VCaP (cell line): ENCODE data around the gene TXNDC12.
"Not testable (repeated sequence)": the region's sequence is repeated elsewhere in the genome, so short reads cannot be mapped to it uniquely, and the experiment has no call there.

Source experiments
- H3K27ac ChIP-seq: fragments of 450-650 bp; 2 replicates; pipeline ENCODE4 v1.5.1; 2017
- TF ChIP-seq, protein P1 (sequence below): fragments of 450-650 bp; conservative IDR thresholded peaks from 2 replicates; pipeline ENCODE4 v1.5.1; 2017; ENCODE audit warnings: mild to moderate bottlenecking, moderate library complexity

Gene TXNDC12

DNA sequence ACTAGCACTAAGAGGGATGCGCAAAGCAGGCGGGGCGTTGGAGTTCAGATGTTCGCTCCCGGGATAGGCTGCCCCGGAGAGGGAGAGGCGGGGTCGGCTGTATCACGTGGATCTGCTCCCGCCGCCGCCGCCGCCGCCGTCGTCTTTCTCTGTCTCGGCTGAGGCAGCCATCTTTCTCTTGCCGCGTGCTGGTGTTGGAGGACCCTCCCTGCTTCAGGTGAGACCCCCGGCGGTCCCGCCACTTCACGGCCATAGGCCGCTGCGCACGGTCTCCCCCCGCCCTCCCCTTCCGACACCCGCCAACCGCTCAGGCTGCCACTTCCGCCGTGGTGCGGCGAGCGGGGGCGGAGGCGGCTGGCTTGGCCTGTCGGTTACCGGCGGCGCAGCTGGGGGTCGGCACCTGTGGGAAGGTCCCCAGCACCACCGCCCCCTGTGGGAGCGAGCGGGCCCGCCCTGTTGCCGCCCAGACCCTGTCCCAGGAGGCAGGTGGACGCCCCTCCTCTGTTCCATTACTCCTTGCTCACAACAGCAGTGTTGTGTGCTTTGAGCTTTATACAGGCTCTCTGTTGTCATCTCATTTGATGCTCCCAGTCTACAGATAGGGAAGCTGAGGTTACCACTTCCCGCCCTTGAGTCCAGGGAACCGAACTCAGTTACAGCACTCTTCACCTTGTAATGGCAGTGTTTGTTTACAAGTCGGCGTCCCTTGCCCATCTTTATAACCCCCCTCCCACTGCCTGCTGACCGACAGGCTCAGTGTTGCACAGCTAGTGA is 1.4 kb upstream of the TXNDC12 start, which contains the start of gene BTF3L4:
Gene BTF3L4 (plus strand): TSS at position 133 of the 774 bp plus-strand sequence. CDS start 3,553 bp downstream, outside the sequence.
- H3K27ac ChIP-seq: peak within 1 kb of the TSS; percentile 99
- TF ChIP-seq, protein P1, sequence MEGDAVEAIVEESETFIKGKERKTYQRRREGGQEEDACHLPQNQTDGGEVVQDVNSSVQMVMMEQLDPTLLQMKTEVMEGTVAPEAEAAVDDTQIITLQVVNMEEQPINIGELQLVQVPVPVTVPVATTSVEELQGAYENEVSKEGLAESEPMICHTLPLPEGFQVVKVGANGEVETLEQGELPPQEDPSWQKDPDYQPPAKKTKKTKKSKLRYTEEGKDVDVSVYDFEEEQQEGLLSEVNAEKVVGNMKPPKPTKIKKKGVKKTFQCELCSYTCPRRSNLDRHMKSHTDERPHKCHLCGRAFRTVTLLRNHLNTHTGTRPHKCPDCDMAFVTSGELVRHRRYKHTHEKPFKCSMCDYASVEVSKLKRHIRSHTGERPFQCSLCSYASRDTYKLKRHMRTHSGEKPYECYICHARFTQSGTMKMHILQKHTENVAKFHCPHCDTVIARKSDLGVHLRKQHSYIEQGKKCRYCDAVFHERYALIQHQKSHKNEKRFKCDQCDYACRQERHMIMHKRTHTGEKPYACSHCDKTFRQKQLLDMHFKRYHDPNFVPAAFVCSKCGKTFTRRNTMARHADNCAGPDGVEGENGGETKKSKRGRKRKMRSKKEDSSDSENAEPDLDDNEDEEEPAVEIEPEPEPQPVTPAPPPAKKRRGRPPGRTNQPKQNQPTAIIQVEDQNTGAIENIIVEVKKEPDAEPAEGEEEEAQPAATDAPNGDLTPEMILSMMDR: no peak

DNA sequence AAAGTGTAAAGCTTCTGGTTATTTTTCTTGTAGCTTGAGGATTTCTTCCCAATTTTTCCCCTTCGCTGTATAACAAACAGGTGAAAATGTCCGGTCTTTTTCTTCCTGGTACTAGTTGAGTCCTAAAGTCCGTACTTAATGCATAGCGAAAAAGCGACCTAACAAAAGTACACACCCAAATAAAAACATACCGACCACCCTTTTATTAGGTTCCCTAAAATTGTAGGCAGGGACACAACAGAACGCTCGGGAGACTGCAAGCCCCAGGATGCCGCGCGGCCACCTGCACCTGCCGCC is 823 bp upstream of the TXNDC12 start:
- TF ChIP-seq, protein P1: no peak
- peak overlapping the region; percentile 99 for H3K27ac ChIP-seq

DNA sequence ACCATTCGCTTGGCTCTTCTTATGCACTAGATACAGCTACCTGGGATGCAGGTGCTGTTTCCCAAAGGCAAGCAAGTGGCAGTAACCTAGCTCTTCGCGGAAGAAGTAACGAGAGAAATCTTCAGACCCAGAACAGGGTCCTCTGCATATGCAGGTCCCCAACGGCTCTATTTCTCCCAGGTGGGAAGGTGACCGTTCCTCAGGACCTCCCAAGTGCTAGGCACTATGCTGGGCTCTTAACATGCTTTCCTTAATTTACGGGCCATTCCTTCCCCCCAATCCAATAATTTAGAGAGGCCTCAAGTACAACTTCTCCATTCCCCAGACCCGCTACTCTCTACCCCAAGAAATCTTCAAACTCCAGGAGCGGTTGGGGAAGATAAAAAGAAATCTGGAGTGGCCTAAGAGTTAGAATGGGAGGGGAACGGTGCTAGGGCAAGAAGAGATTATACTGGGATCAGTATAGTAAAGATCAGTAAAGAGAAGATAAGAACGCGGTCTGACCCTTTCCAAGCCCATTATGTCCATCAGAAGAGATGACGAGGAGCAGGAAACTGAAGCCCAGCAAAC is 410 bp downstream of the TXNDC12 start:
- TF ChIP-seq, protein P1: no peak
- peak overlapping the region; percentile 99 for H3K27ac ChIP-seq

DNA sequence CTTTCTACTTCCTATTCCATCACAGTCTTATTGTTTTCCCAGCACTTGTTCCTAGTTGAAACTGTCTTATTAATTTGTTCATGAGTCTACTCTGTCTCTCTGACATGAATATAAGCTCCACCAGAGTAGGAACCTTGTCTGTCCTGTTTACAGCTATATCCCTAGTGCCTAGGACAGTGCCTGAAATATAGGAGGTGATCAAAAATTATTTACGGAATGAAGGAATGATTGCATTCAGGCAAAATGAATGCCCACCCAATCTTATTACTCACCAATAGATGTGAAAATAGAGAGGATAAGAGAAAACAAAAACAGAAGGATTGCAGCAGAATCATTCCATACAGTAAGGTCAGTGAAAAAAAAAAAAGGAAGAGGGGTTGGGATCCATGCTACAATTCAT is 1.1 kb downstream of the TXNDC12 start:
- TF ChIP-seq, protein P1: no peak
- H3K27ac ChIP-seq: peak overlapping the region; percentile 99; the same call in 1 of the 2 replicates

DNA sequence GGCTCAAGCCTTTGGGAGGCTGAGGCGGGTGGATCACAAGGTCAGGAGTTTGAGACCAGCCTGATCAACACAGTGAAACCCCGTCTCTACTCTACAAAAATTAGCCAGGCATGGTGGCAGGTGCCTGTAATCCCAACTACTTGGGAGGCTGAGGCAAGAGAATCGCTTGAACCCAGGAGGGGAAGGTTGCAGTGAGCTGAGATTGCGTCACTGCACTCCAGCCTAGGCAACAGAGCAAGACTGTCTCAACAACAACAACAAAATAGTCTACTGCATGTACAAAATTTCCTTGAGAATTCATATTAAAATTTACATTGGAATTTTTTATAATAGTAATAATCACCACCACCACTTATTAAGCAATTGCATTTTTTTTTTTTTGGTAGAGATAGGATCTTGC is 5.7 kb downstream of the TXNDC12 start:
- H3K27ac ChIP-seq: not testable (repeated sequence)

DNA sequence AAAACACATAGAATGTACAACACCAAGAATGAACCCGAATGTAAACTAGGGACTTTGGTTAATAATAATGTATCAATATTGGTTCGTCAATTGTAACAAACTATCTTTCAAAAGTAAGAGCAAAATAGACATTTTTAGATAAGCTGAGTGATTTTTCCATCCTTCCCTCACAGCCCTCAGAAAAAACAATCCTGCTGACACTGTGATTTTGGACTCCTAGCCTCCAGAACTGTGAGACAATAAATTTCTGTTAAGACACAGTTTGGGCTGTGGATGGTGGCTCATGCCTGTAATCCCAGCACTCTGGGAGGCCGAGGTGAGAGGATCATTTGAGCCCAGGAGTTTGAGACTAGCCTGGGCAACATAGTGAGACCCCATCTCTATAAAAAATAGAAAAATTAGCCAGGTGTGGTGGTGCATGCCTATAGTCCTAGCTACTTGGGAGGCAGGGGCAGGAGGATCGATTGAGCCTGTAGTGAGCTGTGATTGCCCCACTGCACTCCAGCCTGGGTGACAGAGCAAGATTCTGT is 9.3 kb downstream of the TXNDC12 start:
- H3K27ac ChIP-seq: not testable (repeated sequence)

DNA sequence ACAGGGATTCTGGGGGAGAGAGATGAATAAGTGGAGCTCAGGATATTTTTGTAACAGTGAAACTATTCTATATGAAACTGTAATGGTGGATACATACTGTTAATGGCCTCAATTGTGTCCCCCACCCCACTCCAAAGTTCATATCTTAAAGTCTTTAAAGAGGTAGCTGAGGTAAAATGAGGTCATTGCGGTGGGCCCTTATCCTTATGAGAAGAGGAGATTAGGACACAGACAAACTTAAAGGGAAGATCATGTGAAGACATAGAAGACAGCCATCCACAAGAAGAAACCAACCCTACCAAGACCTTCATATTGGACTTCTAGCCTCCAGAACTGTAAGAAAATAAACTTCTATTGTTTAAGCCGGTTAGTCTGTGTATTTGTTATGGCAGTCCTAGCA is 9.8 kb downstream of the TXNDC12 start:
- H3K27ac ChIP-seq: no peak overlapping the region
- TF ChIP-seq, protein P1: no peak

DNA sequence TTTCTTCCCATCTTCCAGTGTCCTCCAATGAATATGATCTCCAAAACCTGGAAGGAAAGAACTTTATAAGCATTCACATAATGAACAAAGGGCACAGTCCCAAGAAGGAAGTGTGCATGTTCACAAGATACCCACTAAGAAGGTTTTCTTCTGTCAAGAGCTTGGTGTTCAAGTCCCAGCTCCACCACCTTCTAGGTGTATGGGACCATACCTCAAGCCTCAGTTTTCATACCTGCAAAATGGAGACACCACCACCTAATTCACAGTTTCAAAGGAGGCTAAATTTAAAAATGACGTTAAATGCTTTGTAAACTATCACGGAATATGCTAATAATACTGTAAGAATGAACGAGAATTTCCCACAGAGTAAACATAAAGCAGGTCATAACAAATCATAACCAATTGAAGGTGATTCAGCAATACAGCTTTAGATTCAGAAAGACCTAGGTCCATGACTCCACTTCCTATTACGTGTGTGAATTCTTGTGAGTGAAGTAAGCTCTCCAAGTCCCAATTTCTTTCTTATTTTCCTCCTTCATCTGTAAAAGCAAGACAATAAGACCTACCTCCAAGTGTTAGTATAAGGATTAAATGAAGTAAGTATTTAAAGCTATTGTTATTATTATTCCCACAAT is 13.3 kb downstream of the TXNDC12 start:
- TF ChIP-seq, protein P1: no peak
- no peak overlapping the region for H3K27ac ChIP-seq
